Measurements from ENCODE around the gene TFE3.

DNA sequence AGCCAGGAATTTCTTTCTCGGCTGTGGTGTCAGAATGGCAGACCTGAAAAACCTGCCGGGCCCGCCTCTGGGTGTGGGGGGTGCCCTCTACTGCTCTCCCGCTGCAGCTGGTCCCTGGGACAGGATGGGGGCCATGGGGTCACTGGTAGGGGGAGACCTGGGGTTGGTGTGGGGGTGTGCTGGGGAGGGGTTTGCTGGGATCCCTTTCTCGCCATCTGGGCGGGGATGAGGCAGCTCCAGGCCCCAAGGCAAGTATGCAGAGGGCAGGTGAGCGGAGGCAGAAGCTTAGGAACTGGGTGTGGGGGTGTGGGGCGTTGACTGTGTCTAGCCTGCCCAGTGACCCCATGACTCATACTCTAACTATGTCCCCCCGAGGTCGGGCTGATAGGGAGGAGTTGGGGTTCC lies 16.5 kb upstream of the TFE3 start:
- TF ChIP-seq, protein P1, sequence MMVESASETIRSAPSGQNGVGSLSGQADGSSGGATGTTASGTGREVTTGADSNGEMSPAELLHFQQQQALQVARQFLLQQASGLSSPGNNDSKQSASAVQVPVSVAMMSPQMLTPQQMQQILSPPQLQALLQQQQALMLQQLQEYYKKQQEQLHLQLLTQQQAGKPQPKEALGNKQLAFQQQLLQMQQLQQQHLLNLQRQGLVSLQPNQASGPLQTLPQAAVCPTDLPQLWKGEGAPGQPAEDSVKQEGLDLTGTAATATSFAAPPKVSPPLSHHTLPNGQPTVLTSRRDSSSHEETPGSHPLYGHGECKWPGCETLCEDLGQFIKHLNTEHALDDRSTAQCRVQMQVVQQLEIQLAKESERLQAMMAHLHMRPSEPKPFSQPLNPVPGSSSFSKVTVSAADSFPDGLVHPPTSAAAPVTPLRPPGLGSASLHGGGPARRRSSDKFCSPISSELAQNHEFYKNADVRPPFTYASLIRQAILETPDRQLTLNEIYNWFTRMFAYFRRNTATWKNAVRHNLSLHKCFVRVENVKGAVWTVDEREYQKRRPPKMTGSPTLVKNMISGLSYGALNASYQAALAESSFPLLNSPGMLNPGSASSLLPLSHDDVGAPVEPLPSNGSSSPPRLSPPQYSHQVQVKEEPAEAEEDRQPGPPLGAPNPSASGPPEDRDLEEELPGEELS (CRISPR knock-in tag; IDR thresholded peaks at IDR 0.05) = no peak
- TF ChIP-seq, protein P2, sequence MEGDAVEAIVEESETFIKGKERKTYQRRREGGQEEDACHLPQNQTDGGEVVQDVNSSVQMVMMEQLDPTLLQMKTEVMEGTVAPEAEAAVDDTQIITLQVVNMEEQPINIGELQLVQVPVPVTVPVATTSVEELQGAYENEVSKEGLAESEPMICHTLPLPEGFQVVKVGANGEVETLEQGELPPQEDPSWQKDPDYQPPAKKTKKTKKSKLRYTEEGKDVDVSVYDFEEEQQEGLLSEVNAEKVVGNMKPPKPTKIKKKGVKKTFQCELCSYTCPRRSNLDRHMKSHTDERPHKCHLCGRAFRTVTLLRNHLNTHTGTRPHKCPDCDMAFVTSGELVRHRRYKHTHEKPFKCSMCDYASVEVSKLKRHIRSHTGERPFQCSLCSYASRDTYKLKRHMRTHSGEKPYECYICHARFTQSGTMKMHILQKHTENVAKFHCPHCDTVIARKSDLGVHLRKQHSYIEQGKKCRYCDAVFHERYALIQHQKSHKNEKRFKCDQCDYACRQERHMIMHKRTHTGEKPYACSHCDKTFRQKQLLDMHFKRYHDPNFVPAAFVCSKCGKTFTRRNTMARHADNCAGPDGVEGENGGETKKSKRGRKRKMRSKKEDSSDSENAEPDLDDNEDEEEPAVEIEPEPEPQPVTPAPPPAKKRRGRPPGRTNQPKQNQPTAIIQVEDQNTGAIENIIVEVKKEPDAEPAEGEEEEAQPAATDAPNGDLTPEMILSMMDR (IDR thresholded peaks at IDR 0.05) = no peak
- no peak for TF ChIP-seq ESRRA (CRISPR knock-in tag; IDR thresholded peaks at IDR 0.05; ENCODE audit: borderline replicate concordance)
- no peak for TF ChIP-seq CREB1 (CRISPR knock-in tag; IDR thresholded peaks at IDR 0.05)
- no peak for TF ChIP-seq ZNF121 (CRISPR knock-in tag; IDR thresholded peaks at IDR 0.05)
- TF ChIP-seq, protein P3, sequence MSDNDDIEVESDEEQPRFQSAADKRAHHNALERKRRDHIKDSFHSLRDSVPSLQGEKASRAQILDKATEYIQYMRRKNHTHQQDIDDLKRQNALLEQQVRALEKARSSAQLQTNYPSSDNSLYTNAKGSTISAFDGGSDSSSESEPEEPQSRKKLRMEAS (CRISPR knock-in tag; IDR thresholded peaks at IDR 0.05) = no peak
- no peak for TF ChIP-seq SMAD4 (CRISPR knock-in tag; IDR thresholded peaks at IDR 0.05)
- TF ChIP-seq, protein P4, sequence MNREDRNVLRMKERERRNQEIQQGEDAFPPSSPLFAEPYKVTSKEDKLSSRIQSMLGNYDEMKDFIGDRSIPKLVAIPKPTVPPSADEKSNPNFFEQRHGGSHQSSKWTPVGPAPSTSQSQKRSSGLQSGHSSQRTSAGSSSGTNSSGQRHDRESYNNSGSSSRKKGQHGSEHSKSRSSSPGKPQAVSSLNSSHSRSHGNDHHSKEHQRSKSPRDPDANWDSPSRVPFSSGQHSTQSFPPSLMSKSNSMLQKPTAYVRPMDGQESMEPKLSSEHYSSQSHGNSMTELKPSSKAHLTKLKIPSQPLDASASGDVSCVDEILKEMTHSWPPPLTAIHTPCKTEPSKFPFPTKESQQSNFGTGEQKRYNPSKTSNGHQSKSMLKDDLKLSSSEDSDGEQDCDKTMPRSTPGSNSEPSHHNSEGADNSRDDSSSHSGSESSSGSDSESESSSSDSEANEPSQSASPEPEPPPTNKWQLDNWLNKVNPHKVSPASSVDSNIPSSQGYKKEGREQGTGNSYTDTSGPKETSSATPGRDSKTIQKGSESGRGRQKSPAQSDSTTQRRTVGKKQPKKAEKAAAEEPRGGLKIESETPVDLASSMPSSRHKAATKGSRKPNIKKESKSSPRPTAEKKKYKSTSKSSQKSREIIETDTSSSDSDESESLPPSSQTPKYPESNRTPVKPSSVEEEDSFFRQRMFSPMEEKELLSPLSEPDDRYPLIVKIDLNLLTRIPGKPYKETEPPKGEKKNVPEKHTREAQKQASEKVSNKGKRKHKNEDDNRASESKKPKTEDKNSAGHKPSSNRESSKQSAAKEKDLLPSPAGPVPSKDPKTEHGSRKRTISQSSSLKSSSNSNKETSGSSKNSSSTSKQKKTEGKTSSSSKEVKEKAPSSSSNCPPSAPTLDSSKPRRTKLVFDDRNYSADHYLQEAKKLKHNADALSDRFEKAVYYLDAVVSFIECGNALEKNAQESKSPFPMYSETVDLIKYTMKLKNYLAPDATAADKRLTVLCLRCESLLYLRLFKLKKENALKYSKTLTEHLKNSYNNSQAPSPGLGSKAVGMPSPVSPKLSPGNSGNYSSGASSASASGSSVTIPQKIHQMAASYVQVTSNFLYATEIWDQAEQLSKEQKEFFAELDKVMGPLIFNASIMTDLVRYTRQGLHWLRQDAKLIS (CRISPR knock-in tag; IDR thresholded peaks at IDR 0.05; ENCODE audit: borderline replicate concordance) = no peak
- TF ChIP-seq, protein P5, sequence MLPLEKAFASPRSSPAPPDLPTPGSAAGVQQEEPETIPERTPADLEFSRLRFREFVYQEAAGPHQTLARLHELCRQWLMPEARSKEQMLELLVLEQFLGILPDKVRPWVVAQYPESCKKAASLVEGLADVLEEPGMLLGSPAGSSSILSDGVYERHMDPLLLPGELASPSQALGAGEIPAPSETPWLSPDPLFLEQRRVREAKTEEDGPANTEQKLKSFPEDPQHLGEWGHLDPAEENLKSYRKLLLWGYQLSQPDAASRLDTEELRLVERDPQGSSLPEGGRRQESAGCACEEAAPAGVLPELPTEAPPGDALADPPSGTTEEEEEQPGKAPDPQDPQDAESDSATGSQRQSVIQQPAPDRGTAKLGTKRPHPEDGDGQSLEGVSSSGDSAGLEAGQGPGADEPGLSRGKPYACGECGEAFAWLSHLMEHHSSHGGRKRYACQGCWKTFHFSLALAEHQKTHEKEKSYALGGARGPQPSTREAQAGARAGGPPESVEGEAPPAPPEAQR (CRISPR knock-in tag; IDR thresholded peaks at IDR 0.05) = no peak
- TF ChIP-seq, protein P6, sequence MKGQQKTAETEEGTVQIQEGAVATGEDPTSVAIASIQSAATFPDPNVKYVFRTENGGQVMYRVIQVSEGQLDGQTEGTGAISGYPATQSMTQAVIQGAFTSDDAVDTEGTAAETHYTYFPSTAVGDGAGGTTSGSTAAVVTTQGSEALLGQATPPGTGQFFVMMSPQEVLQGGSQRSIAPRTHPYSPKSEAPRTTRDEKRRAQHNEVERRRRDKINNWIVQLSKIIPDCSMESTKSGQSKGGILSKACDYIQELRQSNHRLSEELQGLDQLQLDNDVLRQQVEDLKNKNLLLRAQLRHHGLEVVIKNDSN (CRISPR knock-in tag; IDR thresholded peaks at IDR 0.05) = no peak
